NT2/D1 (cell line): ENCODE results near the gene TSPAN9.
A peak's percentile ranks its signal among the peaks of the same experiment; 100 is the strongest.

Experiments used
- DNase-seq: peaks from one replicate; pipeline ENCODE4 v3.0.0-alpha.2; 2011; ENCODE audit warnings: low read depth, low spot score
- H3K27me3 ChIP-seq: 2 replicates; pipeline ENCODE4 v1.6.0; 2011; ENCODE audit warnings: mild to moderate bottlenecking; ENCODE audit not compliant: insufficient read length, insufficient read depth
- H3K36me3 ChIP-seq: 2 replicates; pipeline ENCODE4 v1.6.1; 2011; ENCODE audit warnings: mild to moderate bottlenecking, low read length, mixed read lengths; ENCODE audit not compliant: insufficient read depth, insufficient read length
- H3K4me1 ChIP-seq: 2 replicates; pipeline ENCODE4 v1.5.1; 2011; ENCODE audit not compliant: insufficient read depth, insufficient read length
- H3K4me3 ChIP-seq: 2 replicates; pipeline ENCODE4 v1.5.1; 2011; ENCODE audit warnings: low read depth; ENCODE audit not compliant: insufficient read length
- H3K9ac ChIP-seq: 2 replicates; pipeline ENCODE4 v1.6.0; 2011; ENCODE audit warnings: low read depth; ENCODE audit not compliant: insufficient read length
- H3K9me3 ChIP-seq: 2 replicates; pipeline ENCODE4 v1.5.1; 2011; ENCODE audit warnings: mild to moderate bottlenecking, low read length; ENCODE audit not compliant: insufficient read depth
- SUZ12 ChIP-seq: IDR thresholded peaks from 2 replicates; pipeline ENCODE4 v1.6.1; 2011; ENCODE audit not compliant: insufficient read length, insufficient read depth; ENCODE audit errors: extremely low read depth
- YY1 ChIP-seq: IDR thresholded peaks from 2 replicates; pipeline ENCODE4 v1.6.1; 2011; ENCODE audit not compliant: insufficient read length, insufficient read depth
- ZNF274 ChIP-seq: IDR thresholded peaks from 2 replicates; pipeline ENCODE4 v1.6.1; 2011; ENCODE audit warnings: mild to moderate bottlenecking, low read depth, low read length

Gene TSPAN9

GRCh38 chr12:3071107-3071506 is 6.1 kb upstream of the TSPAN9 start:
- H3K9ac ChIP-seq, result no peak overlapping the region
- peaks cover 10% of the 10 kb centered on the region for H3K4me1 ChIP-seq
- peaks cover 13% of the 10 kb centered on the region for H3K27me3 ChIP-seq
- no peak for DNase-seq
- H3K36me3 ChIP-seq, result no peaks in the 10 kb centered on the region
- no peak overlapping the region for H3K4me3 ChIP-seq
- no peaks in the 10 kb centered on the region for H3K9me3 ChIP-seq
- no peak for TF ChIP-seq ZNF274
- no peak for TF ChIP-seq SUZ12
- no peak for TF ChIP-seq YY1

DNA sequence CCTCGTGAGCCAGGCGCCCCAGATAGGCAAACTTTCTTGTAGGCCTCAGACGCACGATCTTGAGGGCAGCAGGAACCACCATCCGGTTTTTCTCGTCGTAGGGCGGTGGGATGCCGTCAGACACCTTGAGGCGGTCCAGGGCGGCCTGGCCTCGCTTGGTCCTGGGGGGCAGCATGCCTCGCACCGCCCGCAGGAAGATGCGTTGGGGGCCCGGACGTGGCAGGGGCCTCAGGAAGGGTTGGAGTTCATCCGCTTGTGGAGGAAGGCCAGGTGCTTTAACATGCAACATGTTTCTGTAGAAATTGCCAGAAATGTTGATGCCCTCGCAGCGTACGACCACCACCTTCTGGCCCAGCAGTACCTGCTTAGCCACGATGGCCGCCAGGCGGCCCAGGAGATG is 5.5 kb upstream of the TSPAN9 start:
- DNase-seq, result no peak
- H3K4me1 ChIP-seq, result peaks cover 14% of the 10 kb centered on the region
- no peak for TF ChIP-seq YY1
- no peak for TF ChIP-seq ZNF274
- no peak for TF ChIP-seq SUZ12
- H3K9ac ChIP-seq, result no peak overlapping the region
- peaks cover 16% of the 10 kb centered on the region for H3K27me3 ChIP-seq
- no peaks in the 10 kb centered on the region for H3K9me3 ChIP-seq
- no peak overlapping the region for H3K4me3 ChIP-seq
- H3K36me3 ChIP-seq, result no peaks in the 10 kb centered on the region

DNA sequence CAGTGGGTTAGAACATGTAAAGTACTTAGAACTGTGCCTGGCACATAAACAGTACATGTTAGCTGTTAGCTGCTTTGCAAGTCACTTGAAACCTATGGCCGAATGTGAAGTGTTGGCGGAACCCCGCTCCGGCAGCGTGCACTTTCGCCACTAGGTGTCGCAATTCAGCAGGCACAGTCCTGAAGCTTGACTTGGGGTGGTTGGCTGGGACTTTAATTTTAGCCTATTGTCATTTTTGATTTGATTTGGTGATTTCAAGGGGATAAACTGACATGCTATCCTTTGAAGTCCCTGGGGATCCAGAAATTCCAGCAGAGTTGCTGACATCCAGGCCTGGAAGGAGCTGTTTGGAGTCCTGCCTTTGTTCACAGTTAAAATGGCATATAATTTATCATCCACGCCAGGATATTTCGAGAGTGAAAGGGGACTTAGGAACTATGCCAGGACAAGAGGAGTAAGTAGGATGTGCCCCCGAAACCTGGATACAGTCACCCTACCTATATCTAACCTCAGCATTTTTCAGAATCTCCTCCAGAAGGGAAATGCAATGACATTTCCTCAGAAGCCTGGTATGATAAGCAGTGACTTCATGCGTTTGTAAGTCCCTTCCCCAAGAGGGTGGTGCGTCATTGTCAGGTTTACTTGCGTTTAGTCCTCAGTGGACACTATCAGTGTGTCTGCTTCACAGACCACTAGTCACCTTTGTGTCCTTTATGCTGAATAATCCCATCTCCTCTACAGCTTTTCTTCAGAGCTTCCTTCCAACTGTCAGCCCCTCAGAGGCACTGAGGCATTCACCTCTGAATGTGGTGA is 3.5 kb upstream of the TSPAN9 start:
- Histone ChIP-seq H3K27me3 (peaks cover 26% of the 10 kb centered on the region), H3K4me3 (no peak overlapping the region), H3K9ac (no peak overlapping the region), H3K4me1 (peaks cover 16% of the 10 kb centered on the region), H3K9me3 (no peaks in the 10 kb centered on the region), H3K36me3 (no peaks in the 10 kb centered on the region)
- DNase-seq, result peak; percentile 98
- no peak for TF ChIP-seq ZNF274
- TF ChIP-seq SUZ12, result no peak

- TF ChIP-seq ZNF274 (no peak), SUZ12 (no peak), YY1 (no peak)
- peaks cover 16% of the 10 kb centered on the region for H3K4me1 ChIP-seq
- no peaks in the 10 kb centered on the region for H3K9me3 ChIP-seq
These were observed 1.9 kb upstream of the TSPAN9 start for GRCh38 chr12:3075315-3075714.

GRCh38 chr12:3077572-3078081 is 448 bp downstream of the TSPAN9 start:
- Histone ChIP-seq H3K9me3 (no peaks in the 10 kb centered on the region), H3K9ac (peak overlapping the region; percentile 84), H3K36me3 (no peaks in the 10 kb centered on the region), H3K27me3 (peaks cover 26% of the 10 kb centered on the region), H3K4me3 (peak overlapping the region; percentile 72), H3K4me1 (peaks cover 21% of the 10 kb centered on the region)
- DNase-seq, result no peak
- TF ChIP-seq YY1 (no peak), ZNF274 (no peak), SUZ12 (no peak)

More at GRCh38 chr12:3075315-3075714, 1.9 kb upstream of the TSPAN9 start:
- DNase-seq, result no peak
- no peaks in the 10 kb centered on the region for H3K36me3 ChIP-seq
- no peak overlapping the region for H3K4me3 ChIP-seq
- H3K9ac ChIP-seq, result no peak overlapping the region
- peaks cover 26% of the 10 kb centered on the region for H3K27me3 ChIP-seq

- Histone ChIP-seq H3K9me3 (no peaks in the 10 kb centered on the region), H3K9ac (peak overlapping the region; percentile 84), H3K4me1 (peaks cover 17% of the 10 kb centered on the region), H3K4me3 (peak overlapping the region; percentile 72), H3K36me3 (no peaks in the 10 kb centered on the region), H3K27me3 (peaks cover 26% of the 10 kb centered on the region)
- no peak for TF ChIP-seq ZNF274
- TF ChIP-seq YY1, result no peak
- TF ChIP-seq SUZ12, result no peak
- DNase-seq, result no peak
These were observed 1.1 kb downstream of the TSPAN9 start for GRCh38 chr12:3078086-3078820.

DNA sequence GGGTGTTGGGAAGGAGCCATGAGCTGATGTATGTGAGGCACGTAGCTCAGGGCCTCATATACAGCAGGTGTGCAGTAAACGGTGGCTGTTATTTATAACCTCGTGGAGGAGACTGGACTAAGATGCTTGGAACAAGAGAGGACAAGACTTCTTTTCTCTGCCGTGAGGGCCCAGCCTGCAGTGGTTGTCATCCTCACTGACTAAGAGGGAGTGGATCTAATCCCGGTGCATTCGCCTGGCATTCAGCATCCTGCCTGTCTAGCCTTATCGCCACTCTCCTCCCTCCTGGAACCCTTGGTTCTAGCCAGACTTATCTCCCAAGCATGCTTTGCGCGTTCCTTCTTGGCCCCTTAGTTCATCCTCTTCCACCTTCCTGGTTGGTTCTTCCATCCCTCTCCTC is 3.9 kb downstream of the TSPAN9 start:
- DNase-seq, result no peak
- Histone ChIP-seq H3K27me3 (peaks cover 16% of the 10 kb centered on the region), H3K4me1 (peaks cover 33% of the 10 kb centered on the region), H3K9ac (no peak overlapping the region), H3K4me3 (no peak overlapping the region), H3K36me3 (peaks cover 7% of the 10 kb centered on the region), H3K9me3 (no peaks in the 10 kb centered on the region)
- TF ChIP-seq ZNF274, result no peak
- TF ChIP-seq YY1, result no peak
- TF ChIP-seq SUZ12, result no peak
